GM21576 (cell line): Measurements from ENCODE around the gene PCDHGC4.

Source experiments
- ATAC-seq: cut with Tn5 transposase; IDR thresholded peaks from one replicate; pipeline ENCODE4 v1.9.1; 2021; ENCODE audit warnings: mild to moderate bottlenecking, moderate library complexity; ENCODE audit not compliant: unreplicated experiment

Gene PCDHGC4

GRCh38 chr5:141490271-141490670, 5.4 kb downstream of the PCDHGC4 start:
- no peak for ATAC-seq

GRCh38 chr5:141490771-141491170, 5.9 kb downstream of the PCDHGC4 start:
- no peak for ATAC-seq

GRCh38 chr5:141491323-141492167, 6.7 kb downstream of the PCDHGC4 start:
- peak; percentile 22 for ATAC-seq

- peak; percentile 46 for ATAC-seq
Measured at GRCh38 chr5:141492168-141492885, 7.5 kb downstream of the PCDHGC4 start.

- no peak for ATAC-seq
Measured at GRCh38 chr5:141493500-141494422, 8.9 kb downstream of the PCDHGC4 start.

GRCh38 chr5:141494761-141495452, 10.1 kb downstream of the PCDHGC4 start:
- no peak for ATAC-seq

GRCh38 chr5:141495453-141495811, 10.6 kb downstream of the PCDHGC4 start:
- no peak for ATAC-seq

- no peak for ATAC-seq
Measured at GRCh38 chr5:141496038-141496437, 11.2 kb downstream of the PCDHGC4 start.

- ATAC-seq: no peak
Measured at GRCh38 chr5:141501761-141502160, 16.9 kb downstream of the PCDHGC4 start.

GRCh38 chr5:141503681-141504080, 18.9 kb downstream of the PCDHGC4 start:
- ATAC-seq: no peak

- no peak for ATAC-seq
Measured at GRCh38 chr5:141504216-141504615, 19.4 kb downstream of the PCDHGC4 start.

GRCh38 chr5:141506381-141507155, 21.7 kb downstream of the PCDHGC4 start:
- ATAC-seq: no peak

- ATAC-seq: peak; percentile 32
Measured at GRCh38 chr5:141507387-141508091, 22.7 kb downstream of the PCDHGC4 start.

GRCh38 chr5:141508440-141508797, 23.6 kb downstream of the PCDHGC4 start:
- no peak for ATAC-seq

GRCh38 chr5:141508798-141509611, 24.2 kb downstream of the PCDHGC4 start:
- ATAC-seq: no peak

GRCh38 chr5:141510160-141510559, 25.3 kb downstream of the PCDHGC4 start:
- ATAC-seq: no peak

GRCh38 chr5:141510850-141511601, 26.2 kb downstream of the PCDHGC4 start:
- peak; percentile 27 for ATAC-seq
